ENCODE measurements around the gene NUP214.

- no peak for TF ChIP-seq SP1 (IDR thresholded peaks at IDR 0.05; ENCODE audit: low read depth)
- TF ChIP-seq EZH2 (IDR thresholded peaks at IDR 0.05): no peak
- TF ChIP-seq CTCF (IDR thresholded peaks at IDR 0.05 in 2 of 3, conservative IDR thresholded peaks at IDR 0.05 in 1 of 3; ENCODE audit: borderline replicate concordance in 1 of 3, insufficient read depth in 1 of 3, low read depth in 2 of 3, low read length in 2 of 3): peak in 2 of 3 experiments; percentile 25 to 45; a peak in 2 of 6 replicates
- no peak for TF ChIP-seq POLR2A (IDR thresholded peaks at IDR 0.05; ENCODE audit: borderline replicate concordance, extremely low read depth, insufficient read depth, insufficient read length)
- no peak for TF ChIP-seq REST (IDR thresholded peaks at IDR 0.05; ENCODE audit: low read depth)
- no peak for TF ChIP-seq SIN3A (IDR thresholded peaks at IDR 0.05; ENCODE audit: low read depth)
- no peak for TF ChIP-seq EZH2phosphoT487 (IDR thresholded peaks at IDR 0.05; ENCODE audit: borderline replicate concordance)
- TF ChIP-seq POLR2AphosphoS5 (IDR thresholded peaks at IDR 0.05; ENCODE audit: low read depth, low read length): no peak
- no peak for TF ChIP-seq JUND (IDR thresholded peaks at IDR 0.05)
- TF ChIP-seq ZBTB33 (IDR thresholded peaks at IDR 0.05; ENCODE audit: extremely low read depth, insufficient replicate concordance, low read length): no peak
- no peak for TF ChIP-seq YY1 (IDR thresholded peaks at IDR 0.05; ENCODE audit: extremely low read depth, insufficient replicate concordance, low read depth, low read length)
- TF ChIP-seq ZFX (IDR thresholded peaks at IDR 0.05): no peak
These were observed 55.8 kb downstream of the NUP214 start for GRCh38 chr9:131181091-131181681.
